Stimulated activated naive CD8-positive, alpha-beta T cell treated with anti-CD3 and anti-CD28 coated beads, Interleukin-15, Interleukin-2, amounts not matched to agents 100 U/mL and 50 U/mL, for 24 hours (primary cell): Measurements from ENCODE around the gene ZCCHC9.
"Not testable (repeated sequence)": the region's sequence is repeated elsewhere in the genome, so short reads cannot be mapped to it uniquely, and the experiment has no call there.

Experiments
- ATAC-seq: fragments of 150-1000 bp; cut with Tn5 transposase; one replicate; pipeline ENCODE4 v1.10.0; 2021
- DNase-seq: peaks from one replicate; pipeline ENCODE4 v3.0.0; 2021

ZCCHC9 gene

GRCh38 chr5:81301271-81302015 is at the start of gene ZCCHC9:
TSS of gene ZCCHC9 (plus strand) at chr5:81301587. CDS start at chr5:81304758, 3,171 bp downstream.
- DNase-seq (peak; percentile 93), ATAC-seq (peak; percentile 96)

- ATAC-seq (no peak), DNase-seq (no peak)
Observed at GRCh38 chr5:81251922-81252321, 49.5 kb upstream of the ZCCHC9 start.

- ATAC-seq (no peak), DNase-seq (no peak)
Observed at GRCh38 chr5:81252904-81253303, 48.5 kb upstream of the ZCCHC9 start.

- no peak for ATAC-seq
- DNase-seq: no peak
Observed at GRCh38 chr5:81253875-81254274, 47.5 kb upstream of the ZCCHC9 start.

GRCh38 chr5:81254886-81255559 is 46.4 kb upstream of the ZCCHC9 start:
- no peak for DNase-seq
- no peak for ATAC-seq

- DNase-seq (no peak), ATAC-seq (no peak)
Observed at GRCh38 chr5:81256766-81257165, 44.6 kb upstream of the ZCCHC9 start.

- DNase-seq, ATAC-seq: not testable (repeated sequence)
Observed at GRCh38 chr5:81262796-81263195, 38.6 kb upstream of the ZCCHC9 start.

- ATAC-seq: no peak
- no peak for DNase-seq
Observed at GRCh38 chr5:81265101-81265500, 36.3 kb upstream of the ZCCHC9 start.

- ATAC-seq (no peak), DNase-seq (no peak)
Observed at GRCh38 chr5:81268521-81269196, 32.7 kb upstream of the ZCCHC9 start.

GRCh38 chr5:81269751-81270393 is 31.5 kb upstream of the ZCCHC9 start:
- no peak for ATAC-seq
- DNase-seq: no peak

GRCh38 chr5:81270394-81271027 is 30.9 kb upstream of the ZCCHC9 start:
- ATAC-seq, DNase-seq: not testable (repeated sequence)

GRCh38 chr5:81283976-81284375 is 17.4 kb upstream of the ZCCHC9 start:
- ATAC-seq (no peak), DNase-seq (no peak)

GRCh38 chr5:81286059-81286617 is 15.2 kb upstream of the ZCCHC9 start:
- ATAC-seq (no peak), DNase-seq (no peak)

- DNase-seq (no peak), ATAC-seq (no peak)
Observed at GRCh38 chr5:81288021-81288433, 13.4 kb upstream of the ZCCHC9 start.

GRCh38 chr5:81290146-81290545 is 11.2 kb upstream of the ZCCHC9 start:
- ATAC-seq (no peak), DNase-seq (no peak)

- no peak for DNase-seq
Observed at GRCh38 chr5:81292130-81292529, 9.3 kb upstream of the ZCCHC9 start.

GRCh38 chr5:81294021-81294420 is 7.4 kb upstream of the ZCCHC9 start:
- ATAC-seq: peak; percentile 67
- DNase-seq: not testable (repeated sequence)

More at GRCh38 chr5:81292130-81292529, 9.3 kb upstream of the ZCCHC9 start:
- no peak for ATAC-seq

GRCh38 chr5:81297531-81297930 is 3.9 kb upstream of the ZCCHC9 start:
- DNase-seq (no peak), ATAC-seq (no peak)

GRCh38 chr5:81300921-81301270 is 491 bp upstream of the ZCCHC9 start:
- DNase-seq: no peak
- ATAC-seq: peak; percentile 6

GRCh38 chr5:81302596-81302995 is 1.2 kb downstream of the ZCCHC9 start:
- no peak for DNase-seq
- ATAC-seq: no peak

- no peak for ATAC-seq
- DNase-seq: no peak
Observed at GRCh38 chr5:81303563-81303962, 2.2 kb downstream of the ZCCHC9 start.

GRCh38 chr5:81305785-81306184 is 4.4 kb downstream of the ZCCHC9 start:
- ATAC-seq: no peak
- DNase-seq: no peak
